Tibial artery (tissue), 4 donors: Measurements from ENCODE around the gene HAPLN2.

Experiments
- DNase-seq, 2 donors: peaks; one replicate each; pipeline ENCODE4 v3.0.0-alpha.2; 2019
- H3K27ac ChIP-seq, 2 donors: fragments of 200-600 bp; sonication (generic) in 1 of 2; 1 replicate in 1 of 2; 2 replicates in 1 of 2; pipeline ENCODE4 v1.5.1; 2018 to 2019; ENCODE audit warnings: mild to moderate bottlenecking in 1 of 2
- H3K27me3 ChIP-seq, 2 donors: fragments of 200-600 bp; sonication (generic) in 1 of 2; one replicate each; pipeline versions ENCODE4 v1.5.1 to v1.6.0; 2016 to 2019
- H3K36me3 ChIP-seq, 3 donors: fragments of 200-600 bp; sonication (generic) in 2 of 3; one replicate each; pipeline ENCODE4 v1.5.1; 2016 to 2019; ENCODE audit warnings: mild to moderate bottlenecking in 2 of 3
- H3K4me1 ChIP-seq, 4 donors: fragments of 200-600 bp; sonication (generic) in 2 of 4; 1 replicate in 3 of 4; 2 replicates in 1 of 4; pipeline ENCODE4 v1.5.1; 2016 to 2019
- H3K4me3 ChIP-seq, 2 donors: fragments of 200-600 bp; sonication (generic) in 1 of 2; 1 replicate in 1 of 2; 2 replicates in 1 of 2; pipeline ENCODE4 v1.5.1; 2018 to 2019; ENCODE audit warnings: mild to moderate bottlenecking in 2 of 2
- H3K9me3 ChIP-seq, 3 donors: fragments of 200-600 bp; sonication (generic) in 1 of 3; one replicate each; pipeline ENCODE4 v1.5.1; 2016 to 2019
- CTCF ChIP-seq, 2 experiments: fragments of 200-600 bp in 1 of 2; fragments of 450-650 bp in 1 of 2; IDR thresholded peaks; one replicate each; pipeline ENCODE4 v1.5.1; 2017 to 2019; ENCODE audit warnings: antibody characterized with exemption in 2 of 2, mild to moderate bottlenecking in 1 of 2, moderate library complexity in 1 of 2
- intact Hi-C: fragments of 100-400 bp; cut with DNase I; formaldehyde crosslinking; loops from one replicate; pipeline ENCODE4 v1.15.0; 2023; ENCODE audit warnings: low total_unique reads

Gene HAPLN2

GRCh38 chr1:156598125-156598524 is 21.1 kb upstream of the HAPLN2 start:
- H3K9me3 ChIP-seq: no peaks in the 10 kb centered on the region
- no peak for TF ChIP-seq CTCF (IDR thresholded peaks at IDR 0.05)
- H3K27ac ChIP-seq: no peak overlapping the region
- peaks cover 11 to 60% (median 39%) of the 10 kb centered on the region in 3 donors for H3K36me3 ChIP-seq
- peaks cover 0 to 17% (median 16%) of the 10 kb centered on the region in 4 donors for H3K4me1 ChIP-seq
- DNase-seq: no peak
- intact Hi-C loops: no loop called here
- no peaks in the 10 kb centered on the region for H3K27me3 ChIP-seq
- no peak overlapping the region for H3K4me3 ChIP-seq

- Histone ChIP-seq H3K27ac (no peak overlapping the region), H3K4me1 (peaks cover 0 to 15% (median 15%) of the 10 kb centered on the region in 4 donors), H3K27me3 (no peaks in the 10 kb centered on the region), H3K36me3 (peaks cover 11 to 53% (median 34%) of the 10 kb centered on the region in 3 donors), H3K4me3 (no peak overlapping the region), H3K9me3 (no peaks in the 10 kb centered on the region)
- intact Hi-C loops: no loop called here
- TF ChIP-seq CTCF (IDR thresholded peaks at IDR 0.05): no peak
- DNase-seq: peak in 1 of 2 donors; percentile 0
These were observed 20.3 kb upstream of the HAPLN2 start for GRCh38 chr1:156598731-156599432.

- no peak for DNase-seq
- peaks cover 11 to 43% (median 34%) of the 10 kb centered on the region in 3 donors for H3K36me3 ChIP-seq
- no peaks in the 10 kb centered on the region for H3K9me3 ChIP-seq
- H3K4me1 ChIP-seq: peaks cover 0 to 15% (median 15%) of the 10 kb centered on the region in 4 donors
- no peak for TF ChIP-seq CTCF (IDR thresholded peaks at IDR 0.05)
- intact Hi-C loops: no loop called here
- H3K27me3 ChIP-seq: no peaks in the 10 kb centered on the region
- no peak overlapping the region for H3K27ac ChIP-seq
- no peak overlapping the region for H3K4me3 ChIP-seq
These were observed 19.4 kb upstream of the HAPLN2 start for GRCh38 chr1:156599811-156600210.

GRCh38 chr1:156600733-156601121 is 18.5 kb upstream of the HAPLN2 start:
- no peak for TF ChIP-seq CTCF (IDR thresholded peaks at IDR 0.05)
- DNase-seq: no peak
- Histone ChIP-seq H3K9me3 (no peaks in the 10 kb centered on the region), H3K27ac (peak overlapping the region; percentile 68 to 85), H3K27me3 (no peaks in the 10 kb centered on the region), H3K4me1 (peaks cover 0 to 15% (median 15%) of the 10 kb centered on the region in 4 donors), H3K36me3 (peaks cover 11 to 34% (median 28%) of the 10 kb centered on the region in 3 donors), H3K4me3 (peak overlapping the region; percentile 60 to 69)
- intact Hi-C loops: no loop called here

- TF ChIP-seq CTCF (IDR thresholded peaks at IDR 0.05): no peak
- H3K27ac ChIP-seq: peak within 1 kb of the TSS; percentile 68 to 85
- peaks cover 0 to 15% (median 15%) of the 10 kb centered on the region in 4 donors for H3K4me1 ChIP-seq
- H3K9me3 ChIP-seq: no peaks in the 10 kb centered on the region
- intact Hi-C loops: no loop called here
- H3K36me3 ChIP-seq: peaks cover 7 to 29% (median 24%) of the 10 kb centered on the region in 3 donors
- DNase-seq: peak; percentile 87 to 93
- H3K4me3 ChIP-seq: peak within 1 kb of the TSS; percentile 60 to 69
- no peaks in the 10 kb centered on the region for H3K27me3 ChIP-seq
These were observed 17.9 kb upstream of the HAPLN2 start, which contains the start of gene GPATCH4 for GRCh38 chr1:156601122-156601830. GPATCH4 (minus strand) TSS chr1:156601479.
